HG02759 (cell line): ENCODE results near the gene FRK.
"Not testable (repeated sequence)": the region's sequence is repeated elsewhere in the genome, so short reads cannot be mapped to it uniquely, and the experiment has no call there.

Experiments used
- ATAC-seq: cut with Tn5 transposase; IDR thresholded peaks from one replicate; pipeline ENCODE4 v1.9.1; 2021; ENCODE audit warnings: mild to moderate bottlenecking, moderate library complexity; ENCODE audit not compliant: unreplicated experiment

The FRK gene

DNA sequence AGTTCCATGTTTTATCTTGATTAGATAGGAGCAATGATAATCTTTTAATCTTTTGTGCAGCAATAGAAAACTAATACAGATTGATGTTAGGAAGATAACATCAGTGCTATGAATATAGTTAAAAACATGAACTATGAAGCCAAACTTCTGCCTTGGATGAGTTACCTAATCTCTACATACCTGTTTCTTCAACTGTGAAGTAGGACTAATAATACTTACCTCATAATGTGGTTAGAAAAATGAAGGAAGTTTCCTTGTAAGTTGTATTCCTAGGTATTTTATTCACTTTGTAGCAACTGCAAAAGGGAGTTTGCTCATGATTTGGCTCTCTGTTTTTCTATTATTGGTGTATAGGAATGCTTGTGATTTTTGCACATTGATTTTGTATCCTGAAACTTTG lies 111.9 kb downstream of the FRK start:
- no peak for ATAC-seq

DNA sequence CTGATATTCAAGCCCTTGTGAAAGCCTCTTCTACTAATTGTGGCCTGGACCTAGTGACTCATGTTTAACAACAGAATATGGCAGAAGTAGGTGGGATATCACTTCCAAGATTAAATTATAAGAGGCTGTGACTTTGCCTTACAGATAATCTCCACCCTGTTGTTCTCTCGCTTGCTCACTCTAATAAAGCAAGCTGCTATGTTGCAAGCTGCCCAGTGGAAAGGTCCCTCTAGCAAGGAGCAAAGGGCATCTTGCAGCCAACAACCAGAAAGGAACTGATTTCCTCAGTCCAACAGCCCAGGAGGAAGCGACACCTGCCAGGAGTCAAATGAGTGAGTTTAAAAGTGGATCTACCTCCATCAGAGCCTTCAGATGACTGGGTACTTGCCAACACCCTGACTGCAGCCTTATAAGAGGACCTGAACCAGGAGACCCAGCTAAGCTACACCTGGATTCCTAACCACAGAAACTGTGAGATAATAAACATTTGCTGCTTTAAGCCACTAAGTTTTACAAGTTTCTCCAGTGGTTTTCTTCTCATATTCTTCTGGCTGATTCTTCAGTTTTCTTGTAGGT lies 112.6 kb downstream of the FRK start:
- no peak for ATAC-seq

DNA sequence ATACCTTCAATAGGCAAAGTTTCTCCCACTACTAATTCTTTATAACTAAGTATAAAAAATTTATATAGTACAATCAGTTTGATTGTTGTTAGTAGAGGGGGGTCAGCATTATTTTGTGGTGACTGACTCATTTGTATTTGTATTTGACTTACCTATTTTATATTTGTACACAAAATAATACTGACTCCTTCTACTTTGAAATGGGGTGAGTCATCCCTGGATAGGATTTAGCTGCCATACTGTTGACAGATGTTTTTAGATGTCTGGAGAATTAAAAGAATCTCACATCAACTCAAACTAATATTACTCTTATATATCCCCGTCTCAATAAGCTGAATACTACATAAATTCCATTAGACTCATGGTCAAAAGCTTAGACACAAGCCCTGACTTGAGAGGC lies 114.9 kb downstream of the FRK start:
- ATAC-seq: no peak

DNA sequence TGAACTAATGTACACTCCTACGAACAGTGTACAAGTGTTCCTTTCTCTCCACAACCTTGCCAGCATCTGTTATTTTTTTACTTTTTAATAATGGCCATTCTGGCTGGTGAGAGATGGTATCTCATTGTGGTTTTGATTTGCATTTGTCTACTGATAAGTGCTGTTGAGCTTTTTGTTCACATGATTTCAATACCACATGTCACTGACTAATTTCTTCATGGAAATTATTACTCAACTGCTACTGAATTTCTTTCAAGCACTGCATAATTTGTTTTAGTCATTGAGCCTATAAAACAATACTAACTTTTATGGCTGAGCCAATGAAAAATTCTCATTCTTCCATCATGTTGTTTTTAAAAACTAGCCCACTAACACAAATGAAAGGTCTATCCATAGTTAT lies 115.4 kb downstream of the FRK start:
- ATAC-seq: no peak

DNA sequence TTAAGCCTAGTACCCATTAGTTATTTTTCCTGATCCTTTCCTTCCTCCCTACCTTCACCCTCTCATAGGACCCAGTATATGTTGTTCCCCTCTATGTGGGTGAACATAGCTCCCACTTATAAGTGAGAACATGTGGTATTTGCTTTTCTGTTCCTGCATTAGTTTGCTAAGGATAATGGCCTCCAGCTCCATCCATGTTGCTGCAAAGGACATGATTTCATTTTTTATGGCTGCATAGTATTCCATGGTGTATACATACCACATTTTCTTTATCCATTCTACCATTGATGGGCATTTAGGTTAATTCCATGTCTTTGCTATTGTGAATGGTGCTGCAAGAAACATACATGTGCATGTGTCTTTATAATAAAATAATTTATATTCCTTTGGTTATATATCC lies 115.9 kb downstream of the FRK start:
- ATAC-seq: not testable (repeated sequence)

DNA sequence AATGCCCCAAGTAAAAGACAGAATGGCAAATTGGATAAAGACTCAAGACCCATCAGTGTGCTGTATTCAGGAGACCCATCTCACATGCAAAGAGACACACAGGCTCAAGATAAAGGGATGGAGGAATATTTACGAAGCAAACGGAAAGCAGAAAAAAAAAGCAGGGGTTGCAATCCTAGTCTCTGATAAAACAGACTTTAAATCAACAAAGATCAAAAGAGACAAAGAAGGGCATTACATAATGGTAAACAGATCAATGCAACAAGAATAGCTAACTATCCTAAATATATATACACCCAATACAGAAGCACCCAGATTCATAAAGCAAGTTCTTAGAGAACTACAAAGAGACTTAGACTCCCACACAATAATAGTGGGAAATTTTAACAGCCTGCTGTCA lies 123.2 kb downstream of the FRK start:
- ATAC-seq: not testable (repeated sequence)

DNA sequence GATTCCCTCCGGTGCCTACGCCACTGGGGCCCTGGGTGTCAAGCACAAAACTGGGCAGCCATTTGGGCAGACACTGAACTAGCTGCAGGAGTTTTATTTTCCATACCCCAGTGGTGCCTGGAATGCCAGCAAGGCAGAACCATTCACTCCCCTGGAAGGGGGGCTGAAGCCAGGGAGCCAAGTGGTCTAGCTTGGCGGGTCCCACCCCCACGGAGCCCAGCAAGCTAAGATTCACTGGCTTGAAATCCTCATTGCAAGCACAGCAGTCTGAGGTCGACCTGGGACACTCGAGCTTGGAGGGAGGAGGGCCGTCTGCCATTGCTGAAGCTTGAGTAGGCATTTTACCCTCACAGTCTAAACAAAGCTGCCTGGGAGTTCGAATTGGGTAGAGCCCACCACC lies 125.3 kb downstream of the FRK start:
- no peak for ATAC-seq

DNA sequence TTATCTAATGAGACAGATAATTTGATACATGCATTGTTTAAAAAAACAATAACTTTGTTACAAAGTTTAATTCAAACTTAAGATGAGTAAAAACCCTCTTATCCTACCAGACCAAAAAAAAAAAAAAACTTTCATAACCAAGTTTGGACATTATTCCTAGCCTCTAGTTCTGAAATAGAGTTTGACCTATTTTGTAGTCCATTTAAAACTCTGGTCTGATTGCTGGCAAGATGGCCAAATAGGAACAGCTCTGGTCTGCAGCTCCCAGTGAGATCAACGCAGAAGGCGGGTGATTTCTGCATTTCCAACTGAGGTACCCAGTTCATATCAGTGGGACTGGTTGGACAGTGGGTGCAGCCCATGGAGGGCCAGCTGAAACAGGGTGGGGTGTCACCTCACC lies 125.9 kb downstream of the FRK start:
- no peak for ATAC-seq

DNA sequence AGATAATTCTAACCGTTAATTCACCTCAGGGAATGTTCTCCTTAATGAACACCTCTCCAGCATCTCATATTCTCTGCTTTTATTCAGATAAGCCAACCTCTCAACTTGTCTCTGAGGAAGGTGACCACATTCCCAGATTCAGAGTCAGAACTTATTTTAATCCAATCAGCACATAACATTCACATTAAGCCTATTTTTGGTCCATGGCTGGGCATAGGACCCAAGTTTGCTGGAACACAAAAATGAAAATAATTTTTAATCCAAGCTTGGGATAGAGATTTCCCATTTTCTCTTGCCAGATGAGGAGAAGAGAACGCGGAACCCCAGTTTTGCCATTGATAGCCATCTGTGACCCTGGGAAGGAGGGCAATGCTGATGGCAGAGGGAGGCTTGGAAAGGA lies 126.5 kb downstream of the FRK start:
- ATAC-seq: no peak

DNA sequence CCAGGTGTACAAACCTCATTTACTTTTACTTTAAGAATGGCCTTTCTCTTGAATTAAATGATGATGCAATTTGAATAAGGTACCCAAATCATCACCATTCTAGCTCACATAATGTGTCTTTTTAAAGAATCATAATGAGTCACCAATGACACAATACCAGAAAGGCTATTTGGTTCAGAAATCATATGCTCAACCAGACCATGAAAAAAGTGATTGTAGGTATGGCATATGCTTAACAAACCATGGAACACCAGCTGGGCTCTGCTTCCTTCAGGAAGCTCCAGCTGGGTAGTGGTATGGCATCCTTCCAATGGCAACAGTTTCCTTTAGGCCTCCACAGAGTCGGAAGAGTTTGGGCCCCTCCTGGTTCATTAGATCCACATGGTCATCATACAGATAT lies 128.2 kb downstream of the FRK start:
- peak; percentile 62 for ATAC-seq

DNA sequence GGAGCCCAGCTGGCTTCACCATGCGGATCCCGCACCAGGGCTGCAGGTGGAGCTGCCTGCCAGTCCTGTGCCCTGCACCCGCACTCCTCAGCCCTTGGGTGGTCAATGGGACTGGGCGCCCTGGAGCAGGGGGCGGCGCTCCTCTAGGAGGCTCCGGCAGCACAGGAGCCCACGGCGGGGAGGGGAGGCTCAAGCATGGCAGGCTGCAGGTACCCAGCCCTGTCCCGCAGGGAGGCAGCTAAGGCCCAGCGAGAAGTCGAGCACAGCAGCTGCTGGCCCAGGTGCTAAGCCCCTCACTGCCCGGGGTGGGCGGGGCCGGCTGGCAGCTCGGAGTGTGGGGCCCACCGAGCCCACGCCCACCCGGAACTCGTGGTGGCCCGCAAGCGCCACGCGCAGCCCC lies 132.7 kb downstream of the FRK start:
- ATAC-seq: not testable (repeated sequence)

DNA sequence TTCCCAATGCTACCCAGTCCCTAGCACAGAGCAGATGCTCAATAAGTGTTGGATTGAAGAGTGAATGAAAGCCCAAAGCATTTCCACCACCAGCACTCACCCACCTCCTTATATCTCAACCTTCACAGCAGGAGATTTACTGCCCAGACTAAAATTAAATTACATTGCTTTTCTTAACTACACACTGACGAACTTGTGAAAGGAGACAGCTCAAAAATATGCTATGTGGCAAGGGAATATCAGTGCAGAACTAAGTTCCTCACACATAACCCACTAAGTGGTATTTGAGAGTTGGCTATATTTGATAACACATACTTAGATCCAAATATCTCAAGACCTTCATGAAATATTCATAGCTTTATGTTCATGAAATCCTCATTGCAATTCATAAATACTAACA lies 137.7 kb downstream of the FRK start:
- no peak for ATAC-seq

DNA sequence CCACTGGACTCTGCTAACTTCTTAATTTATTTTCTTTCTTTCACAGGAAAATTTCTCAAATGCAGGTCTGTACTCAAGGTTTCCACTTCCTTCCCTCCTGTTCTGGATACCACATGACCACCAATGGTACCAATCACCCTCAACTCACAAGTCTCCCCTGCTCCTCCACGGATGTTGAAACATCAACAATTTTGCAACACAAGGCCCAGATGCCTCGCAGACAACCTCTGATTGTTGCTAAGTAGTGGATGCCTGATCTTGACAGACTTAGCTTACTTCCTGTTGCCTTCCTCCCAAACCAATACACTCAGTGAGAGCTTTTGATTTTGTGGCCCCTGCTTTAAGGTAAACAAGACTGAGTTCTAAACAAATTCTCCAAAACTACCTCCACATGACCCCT lies 146.6 kb downstream of the FRK start:
- no peak for ATAC-seq

DNA sequence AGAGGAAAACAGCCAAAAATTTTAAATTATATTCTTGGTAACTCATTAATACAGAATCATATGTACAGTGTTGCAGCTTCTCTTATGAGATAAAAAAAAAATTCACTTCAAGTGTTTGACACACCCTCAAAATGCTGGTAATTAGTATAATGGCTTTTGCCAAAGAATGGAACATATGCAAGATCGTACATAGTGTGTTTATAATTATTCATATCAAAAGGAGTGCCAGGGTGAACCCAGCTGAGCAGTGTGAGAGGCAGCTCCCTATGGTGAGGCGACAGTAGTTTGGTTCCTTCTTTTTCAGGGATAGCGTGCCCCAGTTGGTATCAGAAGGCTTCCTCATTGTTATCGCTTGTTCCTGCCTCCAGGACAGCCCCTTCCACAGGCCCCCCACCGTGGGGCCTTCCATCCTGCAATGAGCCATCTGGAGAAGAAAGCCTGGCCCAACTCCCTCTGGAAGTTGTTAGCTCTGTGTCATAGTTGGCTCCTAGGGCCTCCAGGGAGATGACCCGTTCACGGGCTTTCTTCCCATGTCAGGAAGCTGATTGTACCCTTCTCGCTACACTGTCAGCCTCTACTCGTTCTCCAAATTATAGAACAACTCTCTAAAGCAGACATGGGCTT lies 150.7 kb downstream of the FRK start:
- ATAC-seq: no peak

DNA sequence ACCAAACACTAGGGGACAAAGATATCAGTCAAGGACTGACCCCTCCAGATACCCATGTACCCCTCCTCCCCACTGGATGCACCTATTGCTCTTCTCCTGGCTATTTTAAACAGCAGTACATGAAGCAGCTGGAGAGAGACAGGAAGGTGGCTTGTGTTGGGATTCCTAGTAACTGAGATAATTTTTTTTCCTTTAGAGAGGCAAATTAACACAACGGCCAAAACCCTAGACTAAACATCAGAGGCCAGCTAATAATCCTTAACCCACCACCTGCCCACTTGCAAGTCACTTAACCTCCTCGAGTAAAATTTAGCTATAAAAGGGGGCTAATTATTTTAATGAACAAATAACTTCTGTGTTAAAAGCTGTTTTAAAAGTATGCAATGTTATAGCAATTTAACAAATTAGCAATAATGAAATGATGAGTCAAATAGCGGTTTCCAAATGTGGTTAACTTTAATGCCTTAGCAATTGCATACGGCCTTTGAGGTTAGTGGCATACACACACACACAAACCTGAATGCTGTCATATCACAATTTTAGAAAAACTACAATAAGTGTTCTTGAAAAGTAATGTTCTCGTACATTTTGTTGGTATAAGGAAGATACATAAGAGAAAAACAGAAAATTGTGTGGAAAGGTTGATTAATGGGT lies 151.7 kb downstream of the FRK start:
- no peak for ATAC-seq

DNA sequence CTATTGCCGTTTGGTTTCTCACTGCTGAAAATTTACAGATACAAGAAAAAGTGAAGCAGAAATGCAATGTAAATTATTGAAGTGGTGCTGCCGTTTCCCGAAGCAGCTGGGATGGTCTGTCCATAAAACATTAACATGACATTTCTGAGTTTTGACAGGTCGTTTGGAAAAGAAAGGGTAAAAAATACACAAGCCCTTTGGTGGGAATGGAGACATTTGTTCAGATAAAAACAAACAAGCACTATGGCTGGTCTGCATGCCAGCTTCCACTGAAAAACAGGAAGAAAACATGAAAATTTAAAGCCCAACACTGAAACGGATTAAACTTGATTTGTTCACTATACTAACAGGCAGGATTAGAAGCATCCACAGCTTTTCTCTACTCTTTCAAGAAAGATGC lies 155.2 kb downstream of the FRK start:
- ATAC-seq: no peak

DNA sequence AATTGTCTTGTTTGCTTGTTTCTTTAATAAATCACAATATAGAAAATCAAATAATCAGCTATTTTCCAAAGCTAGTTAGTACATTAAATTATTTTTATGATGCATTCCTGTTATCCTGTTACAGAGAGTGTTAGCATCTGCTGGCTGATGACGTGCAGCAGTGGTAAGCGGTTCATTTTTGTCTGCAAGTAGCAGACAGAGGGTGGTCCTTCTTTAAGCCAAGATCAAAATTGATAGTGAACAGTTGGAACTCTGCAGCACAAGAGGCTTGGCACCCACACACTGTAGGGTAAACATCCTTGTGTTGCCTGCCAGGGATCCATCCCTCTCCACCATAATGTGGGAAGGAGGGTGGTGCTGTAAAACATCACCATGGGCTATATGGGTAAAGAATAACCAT lies 158.3 kb downstream of the FRK start:
- no peak for ATAC-seq

DNA sequence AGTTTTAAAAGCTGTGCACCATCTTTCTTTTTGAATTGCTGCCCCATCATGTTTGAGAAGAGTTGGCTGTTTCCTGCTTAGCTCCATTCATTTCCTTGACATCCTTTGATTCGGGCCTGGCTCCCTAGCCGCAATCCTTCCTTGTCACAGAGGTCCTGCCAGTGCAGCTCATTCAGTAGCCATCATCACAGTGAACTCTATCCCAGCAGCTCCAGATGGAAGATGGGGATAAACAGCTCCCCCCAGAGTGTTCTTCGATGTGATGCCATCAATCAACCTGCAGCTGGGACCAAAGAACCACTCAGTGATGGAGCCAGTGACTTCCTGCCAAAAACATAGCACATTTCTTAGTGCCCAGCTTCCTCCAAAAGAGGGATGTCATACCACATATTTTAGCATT lies 158.8 kb downstream of the FRK start:
- ATAC-seq: no peak

DNA sequence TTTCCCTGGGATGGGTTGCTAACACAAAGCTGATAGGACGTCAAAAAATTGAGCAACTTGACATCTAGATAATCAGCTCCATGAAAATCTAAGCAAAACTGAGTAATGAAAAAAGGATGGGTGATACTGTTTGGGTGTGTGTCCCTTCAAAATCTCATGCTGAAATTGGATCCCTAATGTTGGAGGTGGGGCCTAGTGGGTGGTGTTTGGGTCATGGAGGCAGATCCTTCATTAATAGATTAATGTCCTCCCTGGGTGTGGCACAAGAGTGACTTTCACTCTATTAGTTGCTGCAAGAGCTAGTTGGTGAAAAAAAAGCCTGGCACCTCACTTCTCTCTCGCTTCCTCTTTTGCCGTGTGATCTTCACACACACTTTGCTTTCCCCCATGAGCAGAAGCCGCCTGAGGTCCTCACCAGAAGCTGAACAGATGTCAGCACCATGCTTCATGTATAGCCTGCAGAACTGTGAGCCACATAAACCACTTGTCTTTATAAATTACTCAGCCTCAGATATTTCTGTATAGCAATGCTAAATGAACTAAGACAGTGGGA lies 160.9 kb downstream of the FRK start:
- peak; percentile 69 for ATAC-seq

DNA sequence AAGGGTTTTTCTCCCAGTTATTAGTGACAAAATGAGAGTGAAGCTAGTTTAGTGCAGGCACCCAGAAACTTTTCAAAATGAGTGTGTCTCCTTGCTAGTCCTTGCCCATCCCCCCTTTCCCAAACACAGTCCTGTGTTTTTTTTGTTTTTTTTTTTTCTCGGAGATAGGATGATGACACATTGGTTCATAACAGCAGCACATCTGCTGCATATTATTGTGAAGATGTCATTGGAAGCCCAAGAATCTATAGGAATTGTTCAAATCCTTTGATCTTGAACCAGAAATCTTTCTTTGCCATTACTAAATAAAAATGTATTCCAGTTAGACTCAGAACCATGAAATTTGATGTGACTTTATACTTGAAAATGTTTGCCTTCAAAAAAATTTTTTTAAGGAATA lies 162.4 kb downstream of the FRK start:
- ATAC-seq: no peak

DNA sequence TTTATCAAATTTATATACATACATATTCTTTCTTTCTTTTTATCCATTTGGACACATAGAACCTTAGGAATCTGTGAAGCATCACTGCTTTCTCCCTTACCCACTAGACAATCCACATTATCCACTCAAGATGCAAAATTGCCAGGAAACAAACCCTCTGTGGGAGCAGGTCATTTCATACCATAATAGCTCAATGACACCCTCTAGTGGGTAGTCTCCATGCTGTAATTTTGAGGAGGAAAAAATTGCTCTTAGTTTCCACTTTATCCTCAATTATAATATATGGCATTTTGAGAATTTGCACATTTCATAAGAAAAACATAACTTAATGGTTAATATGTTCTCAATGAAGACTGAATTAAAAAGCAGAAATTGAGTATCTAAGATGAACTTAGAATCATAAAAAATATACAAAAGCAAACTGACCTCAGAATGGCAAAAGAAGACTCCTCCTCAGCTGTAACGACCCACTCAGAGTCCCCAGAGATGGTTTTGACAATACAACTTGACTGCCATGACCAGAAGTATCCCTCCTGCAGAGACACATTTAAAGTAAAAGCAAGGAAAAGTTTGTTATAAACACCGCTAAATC lies 164.1 kb downstream of the FRK start:
- peak; percentile 46 for ATAC-seq

DNA sequence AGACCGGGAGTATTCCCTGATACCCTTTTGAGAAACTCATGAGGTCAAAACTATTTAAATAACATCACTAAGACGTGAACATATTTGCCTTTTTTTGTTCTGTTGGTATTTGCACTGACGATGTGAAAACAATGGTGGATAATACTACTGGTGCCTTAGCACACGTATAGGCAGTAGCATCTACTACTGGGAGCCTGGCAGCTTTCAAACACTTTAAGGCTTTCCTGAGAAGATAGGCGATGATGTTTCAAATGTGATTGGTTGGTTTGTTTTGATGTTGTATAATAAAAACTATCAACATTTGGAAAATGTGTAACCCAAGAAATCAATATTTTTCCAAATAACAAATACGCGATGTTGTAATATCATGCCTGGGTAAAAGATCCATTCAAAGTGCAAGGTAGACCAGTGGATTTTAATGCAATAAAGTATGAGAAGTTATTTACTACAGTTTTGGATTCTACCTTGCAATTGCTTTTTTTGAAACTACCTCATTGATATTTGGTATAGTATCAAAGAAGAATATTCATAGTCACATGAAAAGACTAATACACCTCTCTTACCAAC lies 166.2 kb downstream of the FRK start:
- ATAC-seq: no peak
